CD4-positive, alpha-beta T cell treated with Interferon alpha-2 for 1 hour (primary cell): ENCODE measurements around the gene ZKSCAN4.
A peak's percentile ranks its signal among the peaks of the same experiment; 100 is the strongest.

Experiments used
- DNase-seq, 2 donors: peaks; one replicate each; pipeline ENCODE4 v3.0.0-alpha.2; 2020 to 2022

The ZKSCAN4 gene

GRCh38 chr6:28252009-28252975 is at the start of gene ZKSCAN4:
Gene ZKSCAN4 (minus strand): TSS chr6:28252269. CDS start chr6:28251980, 289 bp downstream.
- DNase-seq = peak; percentile 82 to 89

GRCh38 chr6:28296520-28297060 is 44.5 kb upstream of the ZKSCAN4 start:
- DNase-seq = no peak

GRCh38 chr6:28295326-28295725 is 43.3 kb upstream of the ZKSCAN4 start:
- DNase-seq = no peak

DNA sequence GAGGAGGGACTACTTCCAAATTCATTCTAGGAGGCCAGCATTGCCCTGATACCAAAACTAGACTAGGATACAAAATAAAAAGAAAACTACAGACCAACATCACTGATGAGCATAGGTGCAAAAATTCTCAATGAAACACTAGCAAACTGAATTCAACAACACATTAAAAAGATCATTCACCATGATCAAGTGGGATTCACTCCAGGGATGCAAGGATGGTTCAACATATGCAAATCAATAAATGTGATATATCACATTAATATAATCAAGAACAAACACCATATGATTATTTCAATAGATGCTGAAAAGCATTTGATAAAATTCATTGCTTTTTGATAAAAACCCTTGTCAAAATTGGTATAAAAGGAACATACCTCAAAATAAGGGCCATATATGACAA is 39.5 kb upstream of the ZKSCAN4 start:
- DNase-seq = no peak

DNA sequence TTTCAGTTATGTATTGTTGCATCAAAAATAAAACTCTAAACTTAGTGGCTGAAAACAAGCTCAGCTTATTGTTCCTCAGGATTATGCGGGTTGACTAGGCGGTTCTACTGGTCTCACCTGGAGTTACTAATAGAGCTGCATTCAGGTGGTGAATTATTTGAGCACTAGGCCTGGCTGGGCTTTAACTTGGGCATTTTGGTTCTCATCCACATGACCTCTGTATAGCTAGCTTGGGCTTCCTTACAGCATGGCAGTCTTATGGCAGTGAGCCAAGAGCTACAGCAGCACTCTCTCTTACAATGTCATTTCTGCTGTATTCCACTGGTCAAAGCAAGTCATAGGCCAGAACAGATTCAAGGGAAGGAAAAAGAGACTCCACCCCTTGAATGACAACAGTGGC is 30.9 kb upstream of the ZKSCAN4 start:
- DNase-seq = no peak

GRCh38 chr6:28281288-28282064 is 29.4 kb upstream of the ZKSCAN4 start, which contains the start of gene PGBD1:
Gene PGBD1 (plus strand): TSS chr6:28281572. CDS start chr6:28283814, 2,242 bp downstream.
- DNase-seq = peak; percentile 32 to 49

DNA sequence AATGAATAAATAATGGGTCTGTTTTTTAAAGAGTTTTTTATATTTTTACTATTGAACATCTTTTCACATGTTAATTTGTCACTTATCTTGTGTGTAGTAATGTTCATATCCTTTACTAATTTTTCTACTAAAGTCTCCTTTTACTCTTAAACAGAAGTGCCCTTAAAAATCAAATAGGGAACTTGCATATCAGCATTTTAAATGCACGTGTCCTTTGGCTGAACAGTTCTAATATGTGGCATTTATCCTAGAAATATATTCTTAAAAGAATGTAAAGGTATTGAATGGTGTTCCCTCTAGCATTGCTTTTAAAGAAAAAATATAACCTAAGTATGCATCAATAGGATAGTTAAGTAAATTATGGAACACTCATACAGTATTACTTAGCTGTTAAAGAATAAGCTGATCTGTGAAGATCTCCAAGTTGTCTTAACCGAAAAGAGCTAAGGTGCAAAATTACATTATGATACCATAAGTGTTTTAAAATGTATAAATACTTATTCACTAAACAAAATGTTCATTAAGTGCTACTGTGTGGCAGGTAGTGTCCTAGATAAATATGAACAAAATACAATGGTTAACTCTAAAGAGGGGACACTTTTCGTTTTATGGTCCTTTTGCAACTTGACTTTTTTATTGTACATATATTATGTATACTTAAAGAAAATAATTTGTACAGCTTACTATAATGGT is 28.7 kb upstream of the ZKSCAN4 start:
- DNase-seq = no peak

DNA sequence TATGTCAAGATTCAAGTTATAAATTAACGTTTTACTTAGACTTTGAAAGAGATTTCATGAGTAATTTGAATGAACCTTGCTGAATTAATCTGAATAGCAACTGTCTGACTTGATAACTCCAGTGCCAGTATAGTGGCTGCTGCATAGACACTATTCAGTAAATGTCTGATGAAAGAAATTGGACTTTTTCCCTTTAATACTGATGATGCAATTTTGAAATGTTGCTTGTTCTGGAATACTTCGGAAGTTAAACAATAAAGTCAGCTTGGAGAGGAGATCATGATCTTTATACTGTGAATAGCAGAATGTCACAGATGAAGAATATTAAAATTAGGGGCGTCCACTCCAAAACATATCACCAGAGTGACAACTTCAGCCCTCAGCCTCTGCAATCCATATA is 25.7 kb upstream of the ZKSCAN4 start:
- no peak for DNase-seq

DNA sequence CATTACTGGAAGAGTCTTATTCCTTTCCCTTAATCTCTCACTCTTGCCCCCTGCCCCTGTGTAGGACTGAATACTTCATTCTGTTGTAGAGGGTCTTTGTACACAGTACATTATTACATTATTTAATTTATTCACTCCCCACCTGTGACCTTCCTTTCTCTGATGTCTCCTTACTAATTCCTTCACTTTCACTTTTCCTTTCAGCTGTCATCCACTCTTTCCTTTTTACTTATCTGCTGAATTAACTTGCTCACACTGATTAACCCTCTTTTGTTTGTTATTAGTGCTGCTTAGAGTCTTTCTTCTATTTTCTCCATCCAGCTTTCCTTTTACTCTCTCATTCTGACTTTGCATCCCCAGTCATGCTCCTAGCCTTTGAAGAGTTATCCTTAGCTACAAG is 22.8 kb upstream of the ZKSCAN4 start:
- no peak for DNase-seq

GRCh38 chr6:28269492-28269891 is 17.4 kb upstream of the ZKSCAN4 start:
- DNase-seq = no peak

- no peak for DNase-seq
Measured at GRCh38 chr6:28267695-28268059, 15.6 kb upstream of the ZKSCAN4 start.

DNA sequence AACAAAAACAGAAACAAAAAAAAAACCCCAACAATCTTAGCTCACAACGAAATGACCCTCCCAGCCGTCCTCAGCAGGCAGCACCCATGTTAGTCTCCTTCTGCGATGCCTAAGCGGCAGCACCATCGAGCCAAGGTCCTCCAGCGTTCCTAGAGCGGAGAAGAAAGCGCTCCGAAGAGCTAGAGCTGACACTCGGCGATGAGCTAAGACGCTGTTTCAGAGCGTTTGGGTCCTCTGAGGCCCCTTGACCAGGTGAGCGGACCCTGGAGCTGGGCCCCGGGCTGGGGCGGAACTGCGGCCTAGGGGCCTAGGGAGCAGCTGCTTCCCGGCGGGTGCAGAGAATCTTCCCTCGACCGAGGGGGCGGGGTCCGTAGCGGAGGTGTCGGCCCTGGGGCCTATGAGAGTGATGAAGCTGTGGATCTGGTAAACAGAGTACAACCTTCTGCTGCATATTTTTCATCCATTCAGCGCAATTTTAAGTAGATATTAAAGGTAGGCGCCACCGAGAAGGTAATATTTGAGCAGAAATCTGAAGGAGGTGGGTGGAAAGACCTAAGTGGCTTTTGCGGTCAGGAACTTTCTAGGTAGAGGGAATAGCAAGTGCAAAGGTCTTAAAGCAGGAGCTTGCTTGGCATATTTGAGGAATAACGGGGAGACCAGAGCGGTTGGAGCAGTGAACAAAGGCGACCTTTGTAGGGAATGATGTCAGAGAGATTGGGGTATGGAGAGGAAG is 15.1 kb upstream of the ZKSCAN4 start, which contains the start of gene ZSCAN26:
Gene ZSCAN26 (plus strand): TSS at position 182 of the 733 bp plus-strand sequence. CDS start 4,777 bp downstream, outside the sequence.
- peak; percentile 86 to 91 for DNase-seq

DNA sequence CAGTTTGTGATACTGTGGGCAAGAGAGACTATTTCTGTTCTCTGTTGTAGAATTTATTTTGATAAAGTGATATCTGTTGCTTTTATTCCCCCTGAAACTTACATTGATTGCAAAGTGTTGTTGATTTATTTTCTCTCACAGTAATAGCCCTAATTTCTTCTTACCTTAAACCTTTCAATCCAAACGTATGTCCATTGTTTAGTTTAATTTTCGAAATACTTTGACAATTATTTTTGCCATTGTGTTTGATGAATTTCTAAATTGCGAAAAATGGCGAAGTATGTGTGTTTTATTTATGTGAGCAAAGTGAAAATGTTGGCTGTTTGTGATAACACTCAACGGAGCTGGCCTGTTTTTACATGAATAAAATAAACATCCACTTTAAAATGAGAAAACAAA is 14.5 kb upstream of the ZKSCAN4 start:
- DNase-seq = no peak

DNA sequence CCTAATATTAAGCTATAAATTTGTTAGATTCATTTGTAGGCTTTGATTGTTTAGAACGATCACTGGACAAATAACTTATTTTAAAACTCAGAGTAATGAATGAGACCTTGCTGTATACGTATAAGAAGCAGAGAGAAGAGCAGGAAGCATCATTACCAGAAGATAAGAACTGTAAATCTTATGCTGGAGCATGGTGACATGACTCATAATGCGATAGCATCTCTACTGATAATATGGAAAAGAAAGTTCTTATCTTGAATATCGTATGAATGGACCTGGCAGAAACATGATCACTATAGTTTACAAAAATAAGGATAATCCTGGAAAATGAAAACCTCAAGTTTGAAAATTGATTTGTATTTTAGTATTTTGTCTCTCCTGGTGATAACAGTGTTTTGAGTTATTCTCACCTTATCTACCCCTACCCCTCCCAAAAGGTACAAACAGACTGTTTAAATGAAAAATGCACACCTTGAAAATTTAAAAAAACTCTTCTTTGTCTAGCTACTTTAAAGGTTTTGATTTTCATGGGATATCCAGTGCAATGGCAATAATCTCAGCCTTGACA is 12.8 kb upstream of the ZKSCAN4 start:
- no peak for DNase-seq

- DNase-seq = no peak
Measured at GRCh38 chr6:28263922-28264321, 11.9 kb upstream of the ZKSCAN4 start.

- DNase-seq = peak; percentile 60 to 78
Measured at GRCh38 chr6:28258877-28259777, 7.1 kb upstream of the ZKSCAN4 start, which contains the start of gene NKAPL. Gene NKAPL (plus strand): TSS chr6:28259297. CDS start chr6:28259372, 75 bp downstream.

DNA sequence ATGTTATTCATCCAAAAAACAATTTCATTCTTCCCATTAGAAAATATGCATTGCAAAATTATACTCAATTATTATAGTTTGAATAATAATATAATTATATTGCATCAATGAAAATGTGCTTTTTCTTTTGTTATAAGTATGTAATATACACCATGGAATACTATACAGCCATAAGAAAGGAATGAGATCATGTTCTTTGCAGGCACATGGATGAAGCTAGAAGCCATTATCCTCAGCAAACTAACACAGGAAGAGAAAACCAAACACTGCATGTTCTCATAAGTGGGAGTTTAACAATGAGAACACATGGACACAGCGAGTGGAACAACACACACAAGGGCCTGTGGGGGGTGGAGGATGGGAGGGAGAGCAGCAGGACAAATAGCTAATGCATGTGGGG is 5.0 kb upstream of the ZKSCAN4 start:
- DNase-seq = no peak

- no peak for DNase-seq
Measured at GRCh38 chr6:28254121-28254519, 2.1 kb upstream of the ZKSCAN4 start.

DNA sequence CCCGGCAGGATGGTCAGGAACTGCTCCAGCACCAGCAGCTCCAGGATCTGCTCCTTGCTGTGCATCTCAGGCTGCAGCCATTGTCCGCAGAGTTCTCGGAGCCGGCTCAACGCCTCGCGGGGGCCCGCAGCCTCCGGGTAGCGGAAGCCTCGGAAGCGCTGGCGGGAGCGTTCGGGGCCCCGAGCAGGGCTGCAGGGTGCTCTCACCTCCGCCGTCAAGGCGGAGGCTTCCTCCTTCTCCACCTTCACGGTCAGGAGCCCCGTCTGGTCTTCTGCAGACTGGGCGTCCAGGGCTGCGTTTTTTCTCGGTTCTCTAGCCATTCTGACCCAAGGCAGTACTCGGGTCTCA is 434 bp downstream of the ZKSCAN4 start:
- DNase-seq = peak in 1 of 2 donors; percentile 37

DNA sequence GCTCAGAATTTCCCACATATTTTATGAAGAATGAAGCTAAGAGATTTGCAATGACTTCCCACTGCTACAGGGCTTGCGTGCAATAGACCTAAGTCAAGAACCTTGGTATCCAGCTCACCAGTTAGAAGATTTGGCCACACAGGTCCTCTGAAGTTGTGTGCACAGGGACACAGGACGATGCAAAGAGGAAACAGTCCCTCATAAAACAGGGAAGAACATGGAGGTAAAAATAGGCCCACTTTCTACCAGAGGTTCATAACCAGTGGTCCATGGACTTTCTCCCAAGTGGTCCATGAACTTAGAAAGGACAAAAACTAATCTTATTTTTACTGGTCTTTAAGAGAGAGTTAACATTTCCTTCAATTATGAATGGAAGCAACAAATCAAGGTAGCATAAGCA is 1.3 kb downstream of the ZKSCAN4 start:
- no peak for DNase-seq
